SJCRH30 (cell line): Measurements from ENCODE around the gene CLMN. TPM values are rescaled to one million over a fixed set of nuclear protein-coding genes. Genes with fewer than 3 reads are reported as not detected.
"Not testable (repeated sequence)": the region's sequence is repeated elsewhere in the genome, so short reads cannot be mapped to it uniquely, and the experiment has no call there.

ENCODE experiments used
- DNase-seq, 2 experiments: peaks; one replicate each; pipeline ENCODE4 v3.0.0-alpha.2; 2015 to 2020
- H3K27ac ChIP-seq: fragments of 250-450 bp; sonication (Bioruptor Pico); 2 replicates; pipeline ENCODE4 v1.5.1; 2020; ENCODE audit warnings: mild to moderate bottlenecking, moderate library complexity
- H3K27me3 ChIP-seq: fragments of 250-450 bp; sonication (Bioruptor Pico); 2 replicates; pipeline ENCODE4 v1.5.1; 2020; ENCODE audit warnings: mild to moderate bottlenecking, moderate library complexity
- H3K36me3 ChIP-seq: fragments of 250-450 bp; sonication (Bioruptor Pico); 2 replicates; pipeline ENCODE4 v1.5.1; 2020; ENCODE audit warnings: mild to moderate bottlenecking, moderate library complexity
- H3K4me1 ChIP-seq: fragments of 250-450 bp; sonication (Bioruptor Pico); 2 replicates; pipeline ENCODE4 v1.5.1; 2020; ENCODE audit warnings: mild to moderate bottlenecking, moderate library complexity
- H3K4me3 ChIP-seq: fragments of 250-450 bp; sonication (Bioruptor Pico); 2 replicates; pipeline ENCODE4 v1.5.1; 2020; ENCODE audit warnings: mild to moderate bottlenecking, moderate library complexity
- H3K9me3 ChIP-seq: fragments of 250-450 bp; sonication (Bioruptor Pico); replicated peaks from 2 replicates; pipeline ENCODE4 v1.5.1; 2020; ENCODE audit warnings: mild to moderate bottlenecking, moderate library complexity
- total RNA-seq: library from RNA; depleted of rRNA; stranded (reverse); fragments of >200 nt; shearing (Covaris generic); gene quantifications from 2 replicates; pipeline ENCODE4 v1.2.3, GENCODE V29; 2014

Gene CLMN
- total RNA-seq, 1 experiment from 2014 or later = 29.0 TPM

DNA sequence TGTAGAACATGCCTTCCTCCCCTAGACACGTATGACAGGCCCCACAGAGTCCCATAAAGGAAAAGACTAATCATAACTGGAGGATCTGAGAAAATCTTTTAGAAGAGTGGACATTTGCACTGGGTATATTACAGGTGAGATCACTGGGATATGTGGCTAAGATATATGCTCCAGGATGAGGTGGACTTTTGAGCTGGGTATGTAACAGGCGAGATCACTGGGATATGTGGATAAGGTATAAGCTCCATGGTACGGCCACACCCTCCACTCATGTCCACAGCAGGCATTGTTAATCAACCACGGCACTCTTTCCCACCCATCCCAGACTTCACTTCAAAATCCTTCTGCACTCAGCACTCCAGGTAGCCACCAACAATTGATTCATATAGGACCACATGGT lies 34.1 kb downstream of the CLMN start:
- Histone ChIP-seq H3K4me1 (peaks cover 10% of the 10 kb centered on the region), H3K9me3 (no peaks in the 10 kb centered on the region), H3K36me3 (peaks cover 11% of the 10 kb centered on the region), H3K27ac (no peak overlapping the region), H3K27me3 (no peaks in the 10 kb centered on the region), H3K4me3 (no peak overlapping the region)
- DNase-seq = no peak

DNA sequence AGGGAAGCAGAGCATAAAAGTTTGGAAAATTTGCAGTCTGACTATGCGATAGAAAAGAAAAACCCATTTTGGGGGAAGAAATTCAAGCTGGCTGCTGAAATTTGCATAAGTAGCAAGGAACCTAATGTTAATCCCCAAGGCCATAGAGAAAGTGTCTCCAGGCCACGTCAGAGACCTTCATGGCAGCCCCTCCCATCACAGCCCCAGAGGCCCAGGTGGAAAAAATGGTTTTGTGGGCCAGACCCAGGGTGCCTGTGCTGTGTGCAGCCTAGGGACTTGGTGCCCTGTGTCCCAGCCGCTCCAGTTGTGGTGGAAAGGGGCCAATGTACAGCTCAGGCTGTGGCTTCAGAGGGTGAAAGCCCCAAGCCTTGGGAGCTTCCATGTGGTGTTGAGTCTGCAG lies 35.9 kb downstream of the CLMN start:
- not testable (repeated sequence) for H3K36me3 ChIP-seq, H3K27me3 ChIP-seq, H3K9me3 ChIP-seq, H3K4me1 ChIP-seq, H3K4me3 ChIP-seq, DNase-seq, H3K27ac ChIP-seq

DNA sequence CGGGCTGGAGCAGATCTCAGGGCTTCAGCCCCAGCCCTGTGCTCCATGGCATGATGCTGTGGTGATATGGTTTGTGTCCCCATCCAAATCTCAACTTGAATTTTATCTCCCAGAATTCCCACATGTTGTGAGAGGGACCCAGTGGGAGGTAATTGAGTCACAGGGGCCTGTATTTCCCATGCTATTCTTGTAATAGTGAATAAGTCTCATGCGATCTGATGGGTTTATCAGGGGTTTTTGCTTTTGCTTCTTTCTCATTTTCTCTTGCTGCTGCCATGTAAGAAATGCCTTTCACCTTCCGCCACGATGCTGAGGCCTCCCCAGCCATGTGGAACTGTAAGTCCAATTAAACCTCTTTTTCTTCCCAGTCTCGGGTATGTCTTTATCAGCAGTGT lies 36.7 kb downstream of the CLMN start:
- not testable (repeated sequence) for H3K4me3 ChIP-seq, H3K27me3 ChIP-seq, H3K9me3 ChIP-seq, H3K27ac ChIP-seq, H3K4me1 ChIP-seq, DNase-seq, H3K36me3 ChIP-seq

DNA sequence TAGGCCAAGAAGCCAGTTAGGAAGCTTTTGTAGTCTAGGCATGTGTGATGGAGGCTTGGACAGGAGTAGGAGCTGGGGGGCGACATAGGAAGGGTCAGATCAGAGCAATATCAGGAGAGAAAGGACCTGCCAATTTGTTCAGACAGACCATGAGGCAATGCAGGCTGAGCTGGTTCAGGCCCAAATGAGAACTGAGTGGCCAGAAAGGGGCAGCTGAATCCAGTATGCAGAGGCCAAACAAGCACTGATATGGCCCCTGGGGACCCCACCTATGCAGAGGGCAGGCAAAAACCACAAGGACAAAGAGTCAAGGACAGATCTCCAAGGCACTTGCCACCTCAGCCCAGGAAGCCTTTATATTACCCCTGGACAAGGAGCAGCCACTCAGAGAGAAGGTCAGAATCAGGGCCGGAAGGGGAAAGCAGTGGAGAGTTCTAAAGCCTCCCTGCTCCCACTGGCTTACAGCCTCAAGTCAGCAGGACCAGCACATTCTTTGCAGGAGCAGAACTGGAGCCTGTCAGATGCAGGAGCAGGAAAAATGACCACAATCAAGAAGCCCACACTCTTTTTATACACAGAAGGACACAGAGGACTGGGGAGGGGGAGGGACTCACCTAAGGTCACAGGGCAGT lies 37.2 kb downstream of the CLMN start:
- Histone ChIP-seq H3K36me3 (peaks cover 12% of the 10 kb centered on the region), H3K4me1 (no peaks in the 10 kb centered on the region), H3K4me3 (no peak overlapping the region), H3K27ac (no peak overlapping the region), H3K9me3 (no peaks in the 10 kb centered on the region), H3K27me3 (no peaks in the 10 kb centered on the region)
- no peak for DNase-seq

DNA sequence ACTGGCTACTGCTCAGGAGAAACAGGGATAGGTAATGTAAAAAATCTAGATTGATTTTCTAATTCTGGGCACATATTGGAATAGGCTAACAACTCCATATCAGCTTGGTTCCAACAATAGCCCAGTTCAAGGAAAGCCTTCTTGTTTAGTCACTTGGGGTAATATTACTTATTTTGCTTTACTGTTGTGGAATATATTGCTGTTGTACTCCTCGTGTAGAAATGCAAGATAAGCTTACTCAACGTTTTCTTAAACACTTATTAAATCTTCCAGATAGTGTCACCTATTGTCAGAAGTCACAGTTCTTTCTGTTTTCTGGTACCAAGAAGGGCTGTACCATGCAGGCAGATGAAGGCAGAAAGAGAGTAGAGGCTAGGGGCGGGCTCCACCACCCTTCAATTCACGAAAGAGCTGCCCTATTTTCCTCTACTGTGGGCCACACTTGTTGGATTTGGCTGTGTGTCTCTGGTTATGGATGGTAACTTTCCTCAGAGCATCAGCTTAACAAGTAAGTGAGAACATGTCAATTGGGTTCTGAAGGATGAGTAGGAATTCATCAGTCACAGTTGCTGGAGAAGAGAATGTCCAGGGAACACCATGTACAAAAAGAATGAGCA lies 38.0 kb downstream of the CLMN start:
- Histone ChIP-seq H3K27ac (no peak overlapping the region), H3K4me3 (no peak overlapping the region), H3K36me3 (peaks cover 13% of the 10 kb centered on the region), H3K9me3 (no peaks in the 10 kb centered on the region), H3K27me3 (no peaks in the 10 kb centered on the region), H3K4me1 (peaks cover under 1% of the 10 kb centered on the region; the same call in 1 of the 2 replicates)
- no peak for DNase-seq

DNA sequence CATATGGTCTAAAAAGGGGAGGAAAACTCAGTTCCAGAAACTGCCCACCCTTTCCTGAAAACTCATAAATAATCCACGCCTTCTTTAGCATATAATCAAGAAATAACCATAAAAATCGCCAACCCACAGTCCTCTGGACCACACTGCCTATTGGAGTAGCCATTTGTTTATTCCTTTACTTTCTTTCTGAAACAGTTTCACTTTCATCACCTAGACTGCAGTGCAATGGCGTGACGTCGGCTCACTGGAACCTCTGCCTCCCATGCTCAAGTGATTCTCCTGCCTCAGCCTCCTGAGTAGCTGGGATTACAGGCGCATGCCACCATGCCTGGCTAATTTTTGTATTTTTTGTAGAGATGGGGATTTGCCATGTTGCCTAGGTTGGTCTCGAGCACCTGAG lies 44.2 kb downstream of the CLMN start:
- no peak for DNase-seq
- peaks cover 8% of the 10 kb centered on the region; the same call in 1 of the 2 replicates for H3K36me3 ChIP-seq
- no peaks in the 10 kb centered on the region for H3K9me3 ChIP-seq
- H3K27me3 ChIP-seq = no peaks in the 10 kb centered on the region
- no peak overlapping the region for H3K4me3 ChIP-seq
- H3K27ac ChIP-seq = no peak overlapping the region
- H3K4me1 ChIP-seq = peaks cover 9% of the 10 kb centered on the region

DNA sequence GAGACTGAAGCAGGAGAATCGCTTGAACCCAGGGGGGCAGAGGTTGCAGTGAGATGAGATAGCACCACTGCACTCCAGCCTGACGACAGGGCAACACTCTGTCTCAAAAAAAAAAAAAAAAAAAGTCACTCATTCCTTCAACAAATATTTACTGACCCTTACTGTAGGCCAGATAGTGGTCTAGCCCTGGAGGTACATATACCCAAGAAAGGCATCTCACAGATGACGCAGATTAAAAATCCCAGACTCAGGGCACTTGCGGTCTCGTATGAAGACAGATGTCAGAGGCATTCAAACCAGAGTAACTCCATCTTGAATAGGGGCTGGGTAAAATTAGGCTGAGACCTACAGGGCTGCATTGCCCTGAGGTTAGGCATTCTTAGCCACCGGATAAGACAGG lies 44.8 kb downstream of the CLMN start:
- no peaks in the 10 kb centered on the region for H3K9me3 ChIP-seq
- peaks cover 9% of the 10 kb centered on the region for H3K4me1 ChIP-seq
- no peaks in the 10 kb centered on the region for H3K27me3 ChIP-seq
- DNase-seq = no peak
- peaks cover 8% of the 10 kb centered on the region; the same call in 1 of the 2 replicates for H3K36me3 ChIP-seq
- H3K27ac ChIP-seq = no peak overlapping the region
- H3K4me3 ChIP-seq = no peak overlapping the region

DNA sequence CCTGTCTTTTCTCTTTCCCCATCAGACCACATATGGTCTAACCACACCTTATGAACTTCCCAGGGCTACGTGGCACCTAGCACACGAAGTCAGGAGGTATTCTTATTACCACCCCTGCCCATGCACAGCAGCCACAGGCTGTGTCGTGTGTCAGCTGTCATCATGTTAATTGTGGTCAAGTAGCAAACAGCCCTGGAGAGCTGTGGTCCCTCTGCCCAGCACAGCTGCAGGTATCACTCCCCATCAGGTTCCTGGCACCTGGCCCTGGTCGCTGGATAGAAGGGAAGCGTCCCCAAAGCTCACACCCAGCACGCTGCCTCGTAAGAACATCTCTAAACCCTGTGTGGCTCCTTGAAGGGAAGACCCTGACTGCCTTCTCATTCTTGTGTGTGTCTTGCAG lies 45.4 kb downstream of the CLMN start:
- Histone ChIP-seq H3K27ac (no peak overlapping the region), H3K27me3 (no peaks in the 10 kb centered on the region), H3K36me3 (peaks cover 8% of the 10 kb centered on the region; the same call in 1 of the 2 replicates), H3K4me1 (peaks cover 9% of the 10 kb centered on the region), H3K9me3 (no peaks in the 10 kb centered on the region), H3K4me3 (no peak overlapping the region)
- peak; percentile 27 to 54 for DNase-seq

DNA sequence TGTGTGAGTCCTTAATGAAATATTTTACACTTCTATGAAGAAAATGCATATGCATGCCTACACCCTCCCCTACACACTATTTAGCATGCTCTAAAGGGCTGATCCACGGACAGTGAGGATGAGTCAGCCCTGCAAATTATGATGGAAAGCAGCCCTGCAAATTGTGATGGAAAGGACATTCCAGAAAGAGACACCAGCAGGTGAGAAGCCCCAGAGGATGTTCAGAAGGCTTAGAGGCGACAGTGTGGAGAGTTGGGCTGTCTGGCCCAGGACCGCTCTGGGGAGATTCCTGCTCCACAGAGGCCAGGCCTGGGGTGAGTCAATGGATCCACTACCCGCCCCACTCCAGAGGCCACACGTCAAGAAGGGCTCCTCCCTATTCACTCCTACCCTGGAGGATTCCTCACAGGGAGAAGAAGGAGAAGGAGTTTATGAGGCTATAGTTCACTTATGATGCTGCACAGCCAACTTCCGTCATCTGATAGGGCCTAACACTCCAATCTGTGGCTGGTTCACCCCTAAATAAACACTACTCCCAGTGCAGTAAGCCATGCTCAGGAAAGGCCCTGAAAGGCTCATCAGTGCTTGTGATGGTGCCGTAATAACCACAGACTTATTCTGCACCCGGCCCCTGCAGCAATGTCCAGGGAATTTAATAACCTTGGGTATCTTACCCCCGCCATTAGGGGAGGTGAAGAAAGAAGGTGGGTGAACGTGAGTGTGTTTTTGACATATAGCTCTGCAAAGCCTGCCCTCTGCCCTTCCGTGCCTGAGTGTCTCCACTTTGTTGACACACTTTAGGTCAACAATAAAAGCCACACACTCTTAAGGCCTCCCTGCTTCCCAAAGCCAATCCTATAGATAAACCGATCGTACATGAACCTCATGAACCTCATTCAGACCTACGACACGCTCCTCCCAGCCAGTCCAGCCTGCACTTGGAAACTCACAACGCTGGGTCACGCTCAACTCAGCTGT lies 46.4 kb downstream of the CLMN start:
- no peak for DNase-seq
- Histone ChIP-seq H3K9me3 (no peaks in the 10 kb centered on the region), H3K27me3 (no peaks in the 10 kb centered on the region), H3K4me1 (peaks cover 9% of the 10 kb centered on the region), H3K36me3 (peaks cover 8% of the 10 kb centered on the region; the same call in 1 of the 2 replicates), H3K4me3 (no peak overlapping the region), H3K27ac (no peak overlapping the region)

DNA sequence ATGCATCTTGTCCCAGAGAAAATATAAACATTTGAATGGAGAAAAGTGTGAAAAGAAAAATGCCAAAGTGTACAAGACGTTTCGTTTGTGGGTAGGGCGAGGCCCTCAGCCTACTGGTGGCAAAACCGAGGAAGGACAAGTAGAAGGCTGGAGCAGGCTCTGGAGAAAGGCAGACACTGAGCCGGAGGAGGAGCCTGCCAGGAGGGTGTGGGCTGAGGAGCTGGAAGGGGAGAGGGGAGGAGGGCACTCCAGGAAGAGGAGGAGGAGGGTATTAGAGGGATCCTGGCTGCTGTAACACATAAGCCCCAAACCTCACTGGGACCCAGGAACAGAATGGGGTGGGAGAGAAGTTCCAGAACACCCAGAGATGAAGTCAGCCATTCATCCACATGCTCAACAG lies 47.7 kb downstream of the CLMN start:
- DNase-seq = no peak
- Histone ChIP-seq H3K27ac (no peak overlapping the region), H3K4me1 (peaks cover 10% of the 10 kb centered on the region), H3K9me3 (no peaks in the 10 kb centered on the region; the same call in 1 of the 2 replicates), H3K36me3 (no peaks in the 10 kb centered on the region; the same call in 1 of the 2 replicates), H3K27me3 (no peaks in the 10 kb centered on the region), H3K4me3 (no peak overlapping the region)

DNA sequence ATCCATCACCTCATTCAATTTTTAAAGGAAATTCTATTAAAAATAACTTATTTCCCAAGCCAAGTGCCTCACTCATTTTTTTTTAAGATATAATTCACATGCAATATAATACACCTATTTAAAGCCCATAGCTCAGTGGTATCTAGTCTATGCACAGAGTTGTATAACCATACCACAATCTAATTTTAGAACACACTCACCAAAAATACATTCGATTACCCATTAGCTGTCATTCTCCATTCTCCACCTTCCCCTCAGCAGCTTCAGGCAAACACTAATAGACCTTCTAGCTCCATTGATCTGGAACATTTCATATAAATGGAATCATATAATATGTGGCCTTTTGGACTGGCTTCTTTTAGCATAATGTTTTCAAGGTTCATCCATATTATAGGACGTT lies 49.5 kb downstream of the CLMN start:
- no peaks in the 10 kb centered on the region; the same call in 1 of the 2 replicates for H3K9me3 ChIP-seq
- peaks cover 23% of the 10 kb centered on the region for H3K4me1 ChIP-seq
- H3K27me3 ChIP-seq = no peaks in the 10 kb centered on the region
- no peaks in the 10 kb centered on the region; the same call in 1 of the 2 replicates for H3K36me3 ChIP-seq
- H3K27ac ChIP-seq = no peak overlapping the region
- no peak overlapping the region for H3K4me3 ChIP-seq
- DNase-seq = no peak

DNA sequence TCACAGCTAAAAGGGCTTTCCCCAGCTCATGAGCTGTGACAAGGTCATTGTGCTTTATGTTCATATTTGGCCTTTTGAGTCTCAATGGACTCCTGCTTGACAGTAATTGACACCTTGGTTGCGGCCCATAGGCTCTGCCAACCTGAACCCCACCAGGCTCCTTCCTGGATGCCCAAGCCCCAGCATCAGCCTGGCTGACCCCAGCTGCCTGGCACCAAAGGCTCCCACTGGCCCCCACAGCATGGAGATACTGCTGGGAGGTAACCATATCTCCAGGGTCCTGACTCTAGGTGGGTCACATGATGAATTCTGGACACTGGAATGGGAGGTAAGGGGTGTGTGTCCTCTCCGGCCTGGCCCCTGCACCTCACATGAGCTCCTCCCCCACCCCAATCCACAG lies 50.2 kb downstream of the CLMN start:
- Histone ChIP-seq H3K9me3 (no peaks in the 10 kb centered on the region; the same call in 1 of the 2 replicates), H3K36me3 (no peaks in the 10 kb centered on the region; the same call in 1 of the 2 replicates), H3K4me3 (no peak overlapping the region), H3K4me1 (peaks cover 28% of the 10 kb centered on the region), H3K27me3 (no peaks in the 10 kb centered on the region), H3K27ac (no peak overlapping the region)
- no peak for DNase-seq

DNA sequence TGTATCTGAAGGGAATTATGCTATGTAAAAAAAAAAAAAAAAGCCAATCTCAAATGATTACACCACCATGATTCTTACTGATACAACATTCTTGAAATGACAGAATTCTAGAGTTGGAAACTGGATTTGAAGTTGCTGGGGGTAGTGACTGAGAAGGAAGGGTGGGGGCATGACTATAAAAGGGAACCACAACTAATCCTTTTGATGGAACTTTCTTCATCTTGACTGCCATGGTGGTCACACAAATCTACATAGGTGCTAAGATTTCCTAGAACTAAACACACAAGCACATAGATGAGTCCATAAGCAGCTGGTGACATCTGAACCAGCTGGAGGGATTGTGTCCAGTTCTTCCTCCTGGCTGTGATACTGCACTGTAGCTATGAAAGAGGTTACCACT lies 51.4 kb downstream of the CLMN start:
- Histone ChIP-seq H3K9me3 (no peaks in the 10 kb centered on the region; the same call in 1 of the 2 replicates), H3K36me3 (no peaks in the 10 kb centered on the region; the same call in 1 of the 2 replicates), H3K4me3 (no peak overlapping the region), H3K27me3 (no peaks in the 10 kb centered on the region), H3K27ac (no peak overlapping the region), H3K4me1 (peaks cover 33% of the 10 kb centered on the region)
- peak; percentile 16 to 71 for DNase-seq

DNA sequence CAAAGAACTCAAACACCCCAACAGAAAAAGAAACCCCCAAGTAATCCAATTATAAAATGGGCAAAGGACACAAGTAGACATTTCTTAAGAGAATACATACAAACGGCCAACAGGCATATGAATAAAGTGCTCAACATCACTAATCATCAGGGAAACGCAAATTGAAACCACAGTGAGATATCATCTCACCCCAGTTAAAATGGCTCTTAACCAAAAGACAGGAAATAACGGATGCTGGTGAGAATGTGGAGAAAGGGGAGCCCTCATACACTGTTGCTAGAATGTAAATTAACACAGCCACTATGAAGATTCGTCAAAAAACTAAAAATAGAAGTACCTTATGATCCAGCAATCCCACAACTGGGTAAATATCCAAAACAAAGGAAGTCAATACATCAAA lies 52.4 kb downstream of the CLMN start:
- peaks cover 44% of the 10 kb centered on the region for H3K4me1 ChIP-seq
- DNase-seq = no peak
- no peaks in the 10 kb centered on the region; the same call in 1 of the 2 replicates for H3K36me3 ChIP-seq
- H3K27me3 ChIP-seq = no peaks in the 10 kb centered on the region
- no peak overlapping the region for H3K27ac ChIP-seq
- no peaks in the 10 kb centered on the region; the same call in 1 of the 2 replicates for H3K9me3 ChIP-seq
- no peak overlapping the region for H3K4me3 ChIP-seq
